ENCODE measurements around the gene WASF1. TPM values are rescaled to one million over a fixed set of nuclear protein-coding genes. Genes with fewer than 3 reads are reported as not detected.

The WASF1 gene
- total and polyA plus RNA-seq, 2 donors (not counting 3 experiments of a cell fraction or from before 2014, with no cell fraction given): 20.9 to 27.5 TPM

GRCh38 chr6:110054664-110055386, 124.6 kb downstream of the WASF1 start:
- Histone ChIP-seq H3K9me1 (replicated peaks; ENCODE audit: control insufficient read depth, extremely low read depth, insufficient read depth, low read length) (no peaks in the 10 kb centered on the region), H2AFZ (ENCODE audit: low read depth, low read length) (no peak overlapping the region), H3K4me2 (ENCODE audit: insufficient read depth, low read length) (no peak overlapping the region), H3K4me1 (ENCODE audit: control insufficient read depth, extremely low read depth, insufficient read depth, low read length) (no peaks in the 10 kb centered on the region), H3K9me3 (replicated peaks; ENCODE audit: control insufficient read depth, insufficient read depth, low read length) (no peaks in the 10 kb centered on the region), H3K27me3 (ENCODE audit: control insufficient read depth in 2 of 2, insufficient read depth in 2 of 2, low read length in 2 of 2) (peaks cover 5 to 33% of the 10 kb centered on the region in 2 experiments), H3K9ac (replicated peaks; ENCODE audit: extremely low read depth, insufficient read depth, low read length) (no peak overlapping the region), H4K20me1 (replicated peaks; ENCODE audit: control insufficient read depth, extremely low read depth, insufficient read depth, low read length) (no peaks in the 10 kb centered on the region), H3K27ac (ENCODE audit: insufficient read depth, low read depth, low read length) (no peak overlapping the region), H3K4me3 (replicated peaks in 1 of 3; ENCODE audit: insufficient read depth in 1 of 3, low read depth in 1 of 3, low read length in 3 of 3) (no peak overlapping the region), H3K36me3 (ENCODE audit: control insufficient read depth in 2 of 2, extremely low read depth in 1 of 2, insufficient read depth in 2 of 2, low read length in 2 of 2) (no peaks in the 10 kb centered on the region), H3K79me2 (ENCODE audit: control insufficient read depth, insufficient read depth, low read length) (no peaks in the 10 kb centered on the region)
- ChIA-PET CTCF (interaction anchor here (1.6 to 4.2 kb wide), 2 partner anchors 15 to 459 kb away, joined by 5 to 23 read pairs; no protein-coding TSS in a partner anchor), POLR2A (no interaction called here)
- no peak for FAIRE-seq
- TF ChIP-seq GATA2 (IDR thresholded peaks at IDR 0.05; ENCODE audit: insufficient read depth, insufficient read length, low read depth, low read length): no peak
- no peak for TF ChIP-seq FOS (IDR thresholded peaks at IDR 0.05; ENCODE audit: borderline replicate concordance, insufficient read depth, low read length)
- BruUV-seq (replicated peaks): no TSS peak
- no peak for DNase-seq (ENCODE audit: low read depth, low spot score)
- intact Hi-C loops (cut with micrococcal nuclease) (no loop called here), dilution Hi-C loops (cut with MboI; ENCODE audit: extremely low pct_ligation_motif_present, low sequenced_read_pairs) (no loop called here)

GRCh38 chr6:110053395-110054240, 125.9 kb downstream of the WASF1 start:
- peak; percentile 70 for FAIRE-seq

More at GRCh38 chr6:110053395-110054240, 125.9 kb downstream of the WASF1 start:
- DNase-seq (ENCODE audit: low read depth, low spot score): peak; percentile 44
- no TSS peak for BruUV-seq (replicated peaks)
- TF ChIP-seq MYC (IDR thresholded peaks at IDR 0.05; ENCODE audit: low read depth, low read length) (no peak), CTCF (IDR thresholded peaks at IDR 0.05; ENCODE audit: extremely low read depth in 1 of 2, insufficient read depth in 1 of 2, low read depth in 1 of 2, low read length in 2 of 2) (peak; percentile 56 to 63)
- H3K4me2 ChIP-seq (ENCODE audit: insufficient read depth, low read length): no peak overlapping the region
- no peaks in the 10 kb centered on the region for H3K9me1 ChIP-seq (replicated peaks; ENCODE audit: control insufficient read depth, extremely low read depth, insufficient read depth, low read length)
- H2AFZ ChIP-seq (ENCODE audit: low read depth, low read length): no peak overlapping the region
- ChIA-PET CTCF (interaction anchor here (0.9 to 4.2 kb wide), 12 partner anchors 12 to 526 kb away, joined by 3 to 23 read pairs (median 4); no protein-coding TSS in a partner anchor), POLR2A (no interaction called here)
- no peak overlapping the region for H3K9ac ChIP-seq (replicated peaks; ENCODE audit: extremely low read depth, insufficient read depth, low read length)
- no peaks in the 10 kb centered on the region for H3K4me1 ChIP-seq (ENCODE audit: control insufficient read depth, extremely low read depth, insufficient read depth, low read length)
- no peaks in the 10 kb centered on the region for H3K36me3 ChIP-seq (ENCODE audit: control insufficient read depth in 2 of 2, extremely low read depth in 1 of 2, insufficient read depth in 2 of 2, low read length in 2 of 2)
- intact Hi-C loops (cut with micrococcal nuclease) (loop anchor here (1.0 kb wide), 4 partner anchors 14 to 526 kb away; no protein-coding TSS in a partner anchor), dilution Hi-C loops (cut with MboI; ENCODE audit: extremely low pct_ligation_motif_present, low sequenced_read_pairs) (no loop called here)
- peaks cover 3 to 29% of the 10 kb centered on the region in 2 experiments for H3K27me3 ChIP-seq (ENCODE audit: control insufficient read depth in 2 of 2, insufficient read depth in 2 of 2, low read length in 2 of 2)
- no peak overlapping the region for H3K27ac ChIP-seq (ENCODE audit: insufficient read depth, low read depth, low read length)
- no peaks in the 10 kb centered on the region for H4K20me1 ChIP-seq (replicated peaks; ENCODE audit: control insufficient read depth, extremely low read depth, insufficient read depth, low read length)
- H3K79me2 ChIP-seq (ENCODE audit: control insufficient read depth, insufficient read depth, low read length): no peaks in the 10 kb centered on the region
- H3K4me3 ChIP-seq (replicated peaks in 1 of 3; ENCODE audit: insufficient read depth in 1 of 3, low read depth in 1 of 3, low read length in 3 of 3): no peak overlapping the region
- H3K9me3 ChIP-seq (replicated peaks; ENCODE audit: control insufficient read depth, insufficient read depth, low read length): no peaks in the 10 kb centered on the region
